Peyer's patch (tissue), 4 donors: Measurements from ENCODE around the gene DDX10.

ENCODE experiments used
- CTCF ChIP-seq, 6 experiments: fragments of 450-650 bp in 4 of 6; fragments of 200-600 bp in 2 of 6; sonication (generic) in 1 of 6; IDR thresholded peaks; one replicate each; pipeline ENCODE4 v1.5.1; 2017 to 2019; ENCODE audit warnings: antibody characterized with exemption in 6 of 6, mild to moderate bottlenecking in 3 of 6, moderate library complexity in 1 of 6
- POLR2A ChIP-seq, 2 donors: fragments of 450-650 bp; IDR thresholded peaks; one replicate each; pipeline ENCODE4 v1.5.1; 2017; ENCODE audit warnings: antibody characterized with exemption in 2 of 2, mild to moderate bottlenecking in 2 of 2, moderate library complexity in 2 of 2

GRCh38 chr11:108685419-108686130 is 20.7 kb downstream of the DDX10 start:
- TF ChIP-seq POLR2A (IDR thresholded peaks at IDR 0.05) (no peak), CTCF (IDR thresholded peaks at IDR 0.05) (no peak)
